ENCODE results near the gene MUL1. TPM values are rescaled to one million over a fixed set of nuclear protein-coding genes. Genes with fewer than 3 reads are reported as not detected.
A peak's percentile ranks its signal among the peaks of the same experiment; 100 is the strongest.

The MUL1 gene
- total and polyA plus RNA-seq, 9 of the 15 experiments (the other 6 are each of a cell fraction or from before 2014, with no cell fraction given): 10.4 to 32.9 (median 19.3) TPM

GRCh38 chr1:20507564-20508410, at the start of gene MUL1 (continued):
- peak; percentile 91 for TF ChIP-seq NKRF (IDR thresholded peaks at IDR 0.05; ENCODE audit: borderline replicate concordance)
- TF ChIP-seq ZFP1 (CRISPR knock-in tag; IDR thresholded peaks at IDR 0.05): no peak
- TF ChIP-seq ZNF444 (CRISPR knock-in tag; IDR thresholded peaks at IDR 0.05): no peak
- peak; percentile 79; the same call in 1 of the 2 replicates for TF ChIP-seq CHAMP1 (IDR thresholded peaks at IDR 0.05)
- TF ChIP-seq ZNF146 (CRISPR knock-in tag; IDR thresholded peaks at IDR 0.05; ENCODE audit: unreplicated experiment): no peak
- TF ChIP-seq CREB3L1 (IDR thresholded peaks at IDR 0.05; ENCODE audit: borderline replicate concordance, low read depth): 0 out of 2 replicates have a peak, but pooled peaks have one; percentile 15
- peak; percentile 56; the same call in 1 of the 2 replicates for TF ChIP-seq DMBX1 (CRISPR knock-in tag; IDR thresholded peaks at IDR 0.05; ENCODE audit: borderline replicate concordance)
- TF ChIP-seq RBM22 (IDR thresholded peaks at IDR 0.05; ENCODE audit: low read depth, low read length, poor library complexity, severe bottlenecking): peak; percentile 96
- TF ChIP-seq NR0B1 (IDR thresholded peaks at IDR 0.05; ENCODE audit: partially characterized antibody): no peak
- TF ChIP-seq ELK3 (CRISPR knock-in tag; IDR thresholded peaks at IDR 0.05): no peak
- TF ChIP-seq NR2F6 (CRISPR knock-in tag; IDR thresholded peaks at IDR 0.05): no peak
- TF ChIP-seq TBP (optimal IDR thresholded peaks at IDR 0.05; ENCODE audit: low read depth, low read length): peak; percentile 51
- TF ChIP-seq PPARD (CRISPR knock-in tag; IDR thresholded peaks at IDR 0.05): no peak
- TF ChIP-seq PCBP1 (IDR thresholded peaks at IDR 0.05; ENCODE audit: low read depth, low read length, poor library complexity, severe bottlenecking): peak; percentile 59
